ENCODE data around the gene TMC7.

- TF ChIP-seq CTCF (IDR thresholded peaks at IDR 0.05) (no peak), POLR2A (IDR thresholded peaks at IDR 0.05) (no peak)
Observed at GRCh38 chr16:19105131-19105530, 121.4 kb downstream of the TMC7 start.

All from testis (tissue), 2 donors.